ENCODE measurements around the gene AFG3L2.
A peak's percentile ranks its signal among the peaks of the same experiment; 100 is the strongest.
"Not testable (repeated sequence)": the region's sequence is repeated elsewhere in the genome, so short reads cannot be mapped to it uniquely, and the experiment has no call there.

AFG3L2 gene

DNA sequence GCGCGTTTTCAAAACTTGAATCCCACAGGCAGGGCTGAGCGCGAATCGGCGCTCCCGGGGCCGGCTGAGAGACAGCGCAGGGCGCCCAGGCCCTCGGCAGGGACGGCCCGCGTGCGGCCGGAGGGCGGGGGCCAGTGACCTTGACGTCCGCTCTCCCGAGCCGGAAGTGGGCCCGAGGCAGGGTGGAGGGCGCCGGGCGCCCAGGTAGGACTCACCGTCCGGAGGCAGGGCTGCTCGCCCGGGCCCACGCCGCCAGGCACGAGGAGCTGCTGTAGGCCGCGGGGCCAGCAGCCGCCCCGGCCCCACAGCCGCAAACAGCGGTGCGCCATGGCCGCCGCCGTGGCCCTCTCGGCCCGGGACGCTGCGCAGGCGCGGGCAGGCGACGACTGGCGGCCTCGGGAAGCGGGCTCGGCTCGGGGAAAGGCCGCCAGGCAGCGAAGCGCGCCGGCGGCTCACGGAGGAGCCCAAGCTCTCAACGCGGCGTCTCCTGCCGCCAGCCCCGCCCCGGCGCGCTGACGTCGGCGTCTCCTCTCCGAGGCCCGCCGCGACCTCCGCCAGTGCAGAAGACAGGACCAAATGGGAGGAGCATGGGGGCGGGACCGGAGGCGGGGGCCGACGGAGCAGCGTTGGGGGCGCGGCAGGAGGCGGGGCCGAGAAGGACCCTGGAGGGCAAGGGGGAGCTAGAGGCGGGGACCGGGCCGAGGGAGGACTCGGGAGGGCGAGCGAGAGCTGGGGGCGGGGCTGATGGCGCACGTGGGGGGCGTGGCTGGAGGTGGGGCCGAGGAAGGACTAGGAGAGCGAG is at the start of gene AFG3L2:
AFG3L2 (minus strand) TSS at position 474 of the 802 bp plus-strand sequence; CDS start at position 329, 145 bp downstream.
- DNase-seq: peak; percentile 100

DNA sequence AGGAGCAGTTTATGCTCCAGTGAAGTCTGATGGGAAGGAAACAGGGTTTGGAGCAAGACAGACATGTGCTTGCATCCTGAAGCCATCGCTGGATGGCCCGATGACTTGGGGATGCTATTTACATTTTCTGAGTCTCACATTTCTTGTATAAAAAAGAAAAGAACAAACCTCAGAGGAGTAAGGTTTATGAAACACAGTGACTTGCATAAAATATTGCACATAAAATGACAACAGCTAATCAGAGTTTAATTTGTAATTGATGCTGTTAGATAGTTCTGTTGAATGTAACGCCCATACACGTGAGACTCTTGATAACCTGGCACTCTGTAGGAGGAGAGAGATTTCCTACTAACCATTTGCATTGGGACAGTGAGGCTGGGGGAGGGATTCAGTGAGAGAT is 47.2 kb upstream of the AFG3L2 start:
- no peak for DNase-seq

DNA sequence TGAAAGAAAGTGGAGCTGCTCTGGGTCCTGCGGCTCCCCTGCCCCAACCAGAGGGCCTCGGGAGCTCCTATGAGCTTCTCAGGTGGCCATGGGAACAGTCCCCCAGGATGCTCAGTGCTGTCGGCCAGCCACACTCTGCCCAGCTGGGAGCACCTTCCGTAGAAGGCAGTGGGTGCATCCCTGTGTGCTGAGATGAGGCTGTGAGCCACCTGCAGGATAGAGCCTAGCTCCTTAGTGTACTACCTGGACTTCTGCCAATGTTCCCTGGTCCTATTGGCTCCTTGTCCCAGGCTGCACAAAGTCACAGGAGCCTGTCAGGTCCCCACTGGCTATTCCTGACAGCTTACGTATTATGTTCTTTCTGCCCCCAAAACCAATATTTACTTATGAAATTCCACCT is 46.8 kb upstream of the AFG3L2 start:
- DNase-seq: no peak

DNA sequence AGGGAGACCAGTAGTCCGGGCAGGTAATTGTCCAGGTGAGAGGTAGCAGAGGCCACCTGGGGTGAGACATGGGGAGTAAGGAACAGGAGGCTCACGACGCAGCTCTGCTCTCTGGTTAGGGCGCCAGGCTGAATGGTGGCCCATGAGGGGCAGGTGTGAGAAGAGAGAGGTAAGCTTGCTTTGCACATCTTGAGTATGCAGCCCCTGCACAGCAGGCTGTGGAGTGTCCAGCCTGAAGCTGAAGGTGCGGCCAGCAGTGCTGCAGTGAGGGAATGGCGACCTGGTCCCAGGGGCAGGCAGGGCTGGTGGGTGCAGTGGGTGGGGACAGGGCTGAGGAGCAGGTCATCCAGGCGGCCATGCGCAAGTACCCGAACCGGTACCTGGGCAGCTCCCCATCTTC is 46.4 kb upstream of the AFG3L2 start:
- no peak for DNase-seq

DNA sequence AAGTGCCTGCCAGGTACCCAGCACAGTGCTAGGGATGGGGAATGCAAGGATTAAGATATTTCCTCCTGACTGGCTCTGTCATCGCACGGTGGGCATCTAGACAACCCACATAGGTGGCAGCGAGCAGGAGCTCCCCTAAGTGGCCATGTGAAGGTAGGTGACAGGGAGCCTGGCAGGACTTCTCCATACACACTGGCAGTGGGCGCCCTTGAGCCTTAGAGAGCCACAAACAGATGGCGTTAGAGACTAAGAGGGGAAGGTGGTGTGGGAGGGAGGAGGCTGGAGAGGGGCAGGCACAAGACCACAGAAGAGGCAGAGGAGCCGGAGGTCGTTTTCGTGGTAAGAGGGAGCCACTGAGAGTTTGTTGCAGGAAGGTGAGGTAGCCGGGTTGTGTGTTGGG is 45.9 kb upstream of the AFG3L2 start:
- no peak for DNase-seq

DNA sequence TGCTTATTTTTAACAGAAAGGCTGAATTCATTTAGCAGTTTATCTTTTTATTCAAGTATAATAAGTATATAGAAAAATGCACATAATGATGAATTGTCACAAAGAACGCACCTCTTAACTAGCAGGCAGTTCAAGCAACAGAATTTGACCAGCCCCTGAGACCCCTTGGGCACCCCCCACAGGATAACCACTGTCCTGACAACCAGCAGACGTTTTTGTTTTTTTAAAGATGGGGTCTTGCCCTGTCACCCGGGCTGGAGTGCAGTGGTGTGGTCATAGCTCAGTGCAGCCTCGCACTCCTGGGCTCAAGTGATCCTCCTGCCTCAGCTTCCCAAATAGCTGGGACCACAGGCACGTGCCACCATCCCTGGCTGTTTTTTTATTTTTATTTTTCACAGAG is 44.7 kb upstream of the AFG3L2 start:
- no peak for DNase-seq

DNA sequence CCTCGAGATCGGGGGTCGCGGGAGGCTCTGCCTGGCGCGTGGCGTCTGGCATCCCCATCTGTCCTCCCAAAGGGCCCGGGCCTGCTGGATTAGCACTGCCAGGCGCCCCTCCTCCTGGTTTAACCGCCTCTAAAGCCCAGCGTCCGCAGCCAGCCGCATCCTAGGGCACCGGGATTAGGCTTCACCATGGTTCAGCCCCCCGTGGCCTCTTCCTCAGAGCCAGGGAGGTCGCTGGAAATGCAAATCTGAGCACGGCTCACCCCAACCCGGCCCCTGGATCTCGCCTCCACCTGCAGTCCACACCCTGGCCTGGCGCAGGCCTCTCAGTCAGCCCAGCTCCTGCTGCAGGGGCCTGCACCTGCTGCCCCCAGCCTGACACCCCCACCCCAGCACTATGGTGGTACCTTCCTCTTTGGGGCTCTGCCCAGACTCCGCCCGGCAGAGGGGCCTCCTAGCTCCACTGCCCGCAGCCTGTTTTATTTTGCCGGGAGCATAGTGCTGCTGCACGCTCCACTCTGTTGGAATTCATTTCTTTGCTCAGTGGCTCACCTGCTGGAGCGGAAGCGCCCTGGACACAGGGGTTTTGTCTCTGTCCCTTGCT is 43.9 kb upstream of the AFG3L2 start:
- peak; percentile 87 for DNase-seq

DNA sequence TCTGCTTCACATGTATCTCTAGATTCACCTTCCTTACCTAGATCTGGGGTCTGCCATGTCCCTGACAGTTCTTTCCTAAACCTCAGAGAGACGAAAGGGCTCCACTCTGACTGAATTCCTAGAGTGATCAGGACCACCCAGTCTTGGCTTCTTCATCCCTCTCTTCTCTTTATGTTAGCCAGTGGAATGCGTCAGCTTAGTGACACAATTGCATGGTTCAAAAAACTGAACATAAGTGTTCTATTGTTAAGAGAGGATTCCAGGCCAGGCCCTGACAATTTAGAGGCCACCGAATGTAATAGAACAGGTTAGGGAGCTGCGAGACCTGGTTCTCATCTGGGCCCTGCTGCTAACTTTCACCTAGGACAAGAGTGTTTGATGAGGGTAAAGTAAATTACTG is 40.7 kb upstream of the AFG3L2 start:
- DNase-seq: peak; percentile 77

DNA sequence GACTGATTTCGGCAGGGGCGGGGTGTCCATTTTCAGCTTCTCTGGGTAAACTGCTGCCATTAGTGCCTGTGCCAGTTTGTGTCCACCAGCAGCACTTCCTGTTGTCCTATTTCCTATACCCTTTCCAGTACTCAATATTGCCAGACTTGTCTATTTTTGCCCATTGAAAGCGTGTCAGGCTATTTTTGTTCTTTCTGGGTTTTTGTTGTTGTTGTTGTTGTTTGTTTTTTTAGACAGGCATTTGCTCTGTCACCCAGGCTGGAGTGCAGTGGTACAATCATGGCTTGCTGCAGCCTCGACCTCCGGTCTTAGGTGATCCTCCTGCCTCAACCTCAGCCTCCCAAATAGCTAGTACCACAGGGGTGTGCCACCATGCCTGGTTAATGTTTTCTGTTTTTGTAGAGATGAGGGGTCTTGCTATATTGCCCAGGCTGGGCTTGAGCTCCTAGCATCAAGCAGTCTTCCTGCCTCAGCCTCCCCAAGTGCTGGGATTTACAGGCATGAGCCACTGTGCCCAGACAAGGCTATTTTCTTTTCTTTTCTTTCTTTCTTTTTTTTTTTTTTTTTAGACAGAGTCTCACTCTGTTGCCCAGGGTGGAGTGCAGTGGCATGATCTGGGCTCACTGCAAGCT is 39.2 kb upstream of the AFG3L2 start:
- no peak for DNase-seq

DNA sequence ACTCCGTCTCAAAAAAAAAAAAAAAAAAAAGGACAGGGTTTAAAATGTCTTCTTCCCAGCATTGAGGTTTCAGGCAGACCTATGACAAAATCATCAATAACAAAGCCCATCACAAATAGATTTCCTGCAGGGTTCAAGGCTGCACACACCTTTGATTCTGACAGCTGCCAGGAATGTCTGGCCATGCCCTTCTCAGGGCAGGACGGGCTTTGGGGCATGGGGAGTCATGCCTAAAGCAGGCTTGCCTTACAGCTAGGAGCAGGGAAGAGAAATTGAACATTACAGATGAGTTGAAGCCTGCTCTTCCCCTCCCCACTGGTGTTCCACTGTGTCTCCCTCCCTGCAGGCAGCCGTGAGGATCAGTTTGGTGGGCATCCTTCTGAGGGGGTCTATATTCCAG is 34.4 kb upstream of the AFG3L2 start:
- DNase-seq: no peak

DNA sequence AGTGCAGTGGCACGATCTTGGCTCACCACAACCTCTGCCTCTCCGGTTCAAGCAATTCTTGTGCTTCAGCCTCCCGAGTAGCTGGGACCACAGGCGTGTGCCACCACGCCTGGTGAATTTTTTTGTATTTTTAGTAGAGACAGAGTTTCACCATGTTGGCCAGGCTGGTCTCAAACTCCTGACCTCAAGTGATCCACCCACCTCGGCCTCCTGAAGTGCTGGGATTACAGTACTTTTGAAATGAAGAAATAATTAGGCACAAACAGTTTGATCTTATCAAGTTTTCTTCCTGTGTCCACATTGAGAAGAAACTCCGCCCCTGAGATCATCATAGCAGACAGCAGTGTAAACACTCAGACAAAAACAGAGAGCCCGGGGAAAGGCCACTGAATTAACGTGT is 33.7 kb upstream of the AFG3L2 start:
- not testable (repeated sequence) for DNase-seq

DNA sequence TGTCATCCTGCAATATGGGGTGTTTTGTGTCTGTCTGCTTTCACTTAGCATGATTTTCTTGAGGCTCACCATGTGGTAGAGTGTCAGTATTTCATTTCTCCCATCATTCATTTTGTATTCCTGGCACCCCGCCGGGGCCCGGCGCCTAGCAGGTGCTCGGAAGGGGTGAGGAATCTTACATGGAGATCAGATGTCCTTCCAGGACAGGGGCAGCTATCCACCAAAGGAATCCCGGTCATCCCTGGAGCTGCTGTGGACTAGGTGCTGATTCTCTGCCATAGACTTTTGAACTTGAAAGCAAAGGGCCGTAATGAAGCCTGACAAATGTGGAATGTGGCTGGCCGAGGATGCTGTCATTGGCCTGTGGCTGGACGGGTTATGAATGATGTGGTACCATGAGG is 33.1 kb upstream of the AFG3L2 start:
- DNase-seq: no peak

DNA sequence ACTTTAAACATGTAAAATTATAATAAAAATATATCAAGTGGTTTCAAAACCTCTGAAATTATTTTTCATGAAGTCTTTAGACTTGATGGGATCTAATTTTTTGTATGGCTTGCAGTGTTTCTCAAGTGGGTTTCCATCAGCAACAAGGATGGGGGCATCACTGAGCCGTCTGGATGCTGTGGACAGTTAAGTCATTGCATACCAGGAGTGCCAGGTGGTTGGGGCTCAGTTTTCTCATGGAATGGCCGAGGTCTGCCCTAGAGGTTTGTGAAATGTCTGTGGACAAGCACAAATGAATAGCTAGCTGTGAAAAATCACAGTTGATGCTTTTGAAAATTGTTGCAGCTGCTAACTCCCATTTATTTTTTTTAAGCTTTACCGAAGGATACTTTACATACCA is 32.4 kb upstream of the AFG3L2 start:
- DNase-seq: peak; percentile 50

DNA sequence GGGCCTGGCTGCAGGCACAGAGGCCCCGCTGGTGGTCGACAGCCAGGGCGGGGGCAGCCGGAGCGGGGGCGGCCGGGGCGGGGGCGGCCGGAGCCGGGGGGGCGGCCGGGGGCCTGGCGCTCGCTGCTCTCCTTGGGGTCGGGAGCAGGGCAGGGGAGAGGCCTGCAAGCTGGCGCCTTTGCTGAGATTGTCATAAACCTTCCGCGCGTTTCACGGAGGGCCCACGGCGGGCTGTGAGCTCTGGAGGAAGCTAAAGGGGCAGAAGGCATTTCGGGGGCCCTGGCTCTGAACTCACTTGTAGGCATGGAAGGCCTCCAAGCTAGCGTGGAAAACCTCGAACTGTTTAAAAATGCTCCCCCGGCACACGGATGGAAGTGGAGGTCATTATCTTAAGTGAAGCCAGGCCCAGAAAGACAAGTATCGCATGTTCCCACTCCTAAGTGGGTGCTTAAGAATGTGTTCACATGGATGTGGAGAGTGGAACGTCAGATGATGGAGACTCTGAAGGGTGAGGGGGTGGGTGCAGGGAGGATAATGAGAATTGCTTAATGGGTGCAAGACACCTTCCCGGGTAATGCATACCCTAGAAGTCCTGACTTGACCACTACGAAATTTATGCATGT is 31.3 kb upstream of the AFG3L2 start:
- peak; percentile 77 for DNase-seq

DNA sequence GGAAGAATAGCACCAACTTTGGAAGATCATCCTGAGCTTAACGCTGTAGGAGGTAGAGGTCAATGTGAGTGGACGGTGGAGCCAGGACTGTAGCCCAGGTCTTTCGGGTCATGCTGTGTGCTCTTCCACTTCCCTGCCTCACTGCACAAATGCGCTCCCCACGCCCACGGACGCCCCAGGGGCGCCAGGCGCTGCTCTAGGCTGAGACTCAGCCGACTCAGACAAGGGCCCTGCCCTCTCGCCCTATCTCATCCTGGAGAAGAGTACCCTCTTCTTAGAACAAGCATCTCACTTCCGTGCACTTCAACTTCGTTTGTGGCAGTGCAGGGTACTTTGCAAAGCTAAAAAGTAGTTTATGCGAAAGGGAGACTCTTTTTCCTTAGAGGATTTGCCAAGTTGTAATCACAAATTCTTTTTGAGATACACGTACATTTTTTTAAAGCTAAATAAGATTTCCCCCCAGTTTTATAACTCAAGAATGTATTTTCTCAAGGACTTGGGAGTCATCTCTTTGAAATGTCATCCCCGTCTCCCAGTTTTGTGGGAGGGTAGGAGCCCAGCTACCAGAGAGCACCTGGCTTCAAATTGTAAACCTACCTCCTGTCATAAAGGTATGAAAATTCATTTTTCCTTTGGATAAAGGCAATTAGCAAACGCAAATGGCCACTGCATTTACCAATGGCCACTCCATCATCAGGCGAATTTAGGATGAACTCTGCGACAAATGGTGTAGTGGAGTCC is 29.5 kb upstream of the AFG3L2 start:
- DNase-seq: no peak

DNA sequence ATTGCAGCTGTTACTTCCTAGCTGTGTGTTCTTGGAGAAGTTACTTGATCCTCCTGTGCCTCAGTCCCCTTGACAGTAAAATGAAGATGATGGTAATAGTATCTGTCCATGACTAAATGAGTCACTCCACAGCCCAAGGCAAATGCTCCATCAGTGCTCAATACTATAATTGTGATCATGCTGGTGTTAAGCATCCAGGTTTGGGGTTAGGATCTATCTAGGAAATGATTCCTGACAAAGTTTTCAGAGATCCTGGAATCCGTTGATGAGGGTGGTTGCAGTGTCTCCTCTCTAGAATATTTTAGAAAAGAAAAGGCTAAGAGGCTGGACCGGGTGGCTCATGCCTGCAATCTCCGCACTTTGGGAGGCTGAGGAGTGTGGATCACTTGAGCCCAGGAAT is 28.0 kb upstream of the AFG3L2 start:
- no peak for DNase-seq

DNA sequence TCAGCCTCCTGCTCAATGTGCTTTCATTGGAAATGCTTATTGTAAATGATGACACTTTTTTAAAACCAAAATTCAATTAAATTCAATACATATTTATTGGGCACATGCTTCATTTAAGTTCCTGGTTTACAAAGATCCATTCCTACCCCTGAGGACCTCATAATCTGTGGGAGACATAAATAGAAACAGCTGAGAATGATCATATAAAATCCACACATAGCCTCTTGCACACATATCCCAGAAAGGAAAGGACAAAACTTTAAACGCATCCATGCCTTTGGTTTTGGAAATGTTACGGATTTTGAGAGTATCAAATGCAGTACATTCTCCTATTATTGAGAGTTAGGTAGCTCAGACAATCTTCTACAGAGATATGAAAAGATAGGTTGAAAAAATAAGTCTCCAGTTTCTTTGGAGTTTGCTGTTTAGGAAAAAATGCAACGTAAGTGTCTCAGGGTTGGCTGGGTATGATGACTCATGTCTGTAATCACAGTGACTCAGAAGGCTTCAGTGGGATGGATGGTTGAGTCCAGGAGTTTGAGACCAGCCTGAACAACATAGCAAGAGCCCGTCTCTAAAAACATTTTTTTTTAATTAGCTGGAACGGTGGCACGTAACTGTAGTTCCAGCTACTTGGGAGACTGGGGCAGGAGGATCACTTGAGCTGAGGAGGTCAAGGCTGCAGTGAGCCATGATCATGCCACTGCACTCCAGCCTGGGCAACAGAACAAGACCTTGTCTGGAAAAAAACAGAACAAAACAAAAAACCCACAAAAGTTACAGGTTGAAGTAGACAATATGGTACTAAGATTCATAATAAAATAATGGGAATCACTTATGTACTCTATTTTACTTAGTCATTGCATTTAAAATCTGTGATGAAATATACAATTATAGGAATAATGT is 26.8 kb upstream of the AFG3L2 start:
- no peak for DNase-seq

DNA sequence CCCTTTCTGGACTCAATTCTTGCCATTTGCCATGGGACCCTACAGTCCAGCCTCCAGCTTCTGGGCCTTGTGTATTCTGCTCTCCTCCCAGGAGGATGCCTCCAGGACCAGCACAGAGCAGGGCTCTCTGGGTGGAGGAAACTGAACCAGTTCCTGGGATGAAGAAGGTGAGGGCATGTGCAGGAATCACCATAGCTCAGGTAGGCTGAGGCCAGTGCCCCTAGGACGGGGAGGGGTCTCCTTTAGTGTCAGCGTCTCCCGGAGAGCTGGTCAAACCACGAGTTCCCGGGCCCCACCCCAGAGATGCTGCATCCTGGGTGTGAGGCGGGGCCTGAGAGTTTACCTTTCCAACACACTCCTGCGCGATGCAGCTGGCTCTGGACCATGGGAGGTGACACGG is 24.9 kb upstream of the AFG3L2 start:
- DNase-seq: no peak

DNA sequence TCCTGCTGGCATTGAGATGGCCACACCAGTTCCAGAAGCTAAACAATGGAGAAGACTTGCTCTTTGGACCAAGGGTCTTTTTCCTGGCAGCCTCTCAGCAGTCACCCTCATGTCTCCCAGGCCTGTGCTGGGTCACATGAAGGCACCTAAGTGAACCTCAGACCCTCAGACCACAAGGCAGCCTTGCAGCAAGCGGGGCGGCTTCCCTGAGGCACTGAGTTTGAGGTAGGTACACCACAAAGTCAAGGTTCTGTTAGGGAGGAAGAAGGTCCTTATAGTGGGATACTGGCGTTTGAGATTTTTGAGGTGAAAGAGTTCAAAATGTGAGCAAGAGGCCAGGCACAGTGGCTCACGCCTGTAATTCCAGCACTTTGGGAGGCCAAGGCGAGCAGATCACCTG is 22.2 kb upstream of the AFG3L2 start:
- no peak for DNase-seq

DNA sequence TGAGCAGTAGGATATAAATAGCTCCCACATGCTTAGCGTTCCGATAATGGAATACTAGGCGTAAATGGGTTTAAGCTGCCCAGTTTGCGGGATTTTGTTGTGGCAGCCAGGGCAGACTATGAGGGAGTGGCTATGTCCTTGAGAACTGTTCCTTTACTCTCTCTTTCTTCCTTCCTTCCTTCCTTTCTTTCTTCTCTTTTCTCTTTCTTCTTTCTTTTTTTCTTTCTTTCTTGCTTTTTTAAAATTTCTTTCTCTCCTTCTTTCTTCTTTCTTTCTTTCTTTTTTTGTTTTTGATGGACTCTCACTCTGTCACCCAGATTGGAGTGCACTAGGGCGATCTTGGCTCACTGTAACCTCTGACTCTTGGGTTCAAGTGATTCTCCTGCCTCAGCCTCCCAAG is 21.6 kb upstream of the AFG3L2 start:
- DNase-seq: no peak

DNA sequence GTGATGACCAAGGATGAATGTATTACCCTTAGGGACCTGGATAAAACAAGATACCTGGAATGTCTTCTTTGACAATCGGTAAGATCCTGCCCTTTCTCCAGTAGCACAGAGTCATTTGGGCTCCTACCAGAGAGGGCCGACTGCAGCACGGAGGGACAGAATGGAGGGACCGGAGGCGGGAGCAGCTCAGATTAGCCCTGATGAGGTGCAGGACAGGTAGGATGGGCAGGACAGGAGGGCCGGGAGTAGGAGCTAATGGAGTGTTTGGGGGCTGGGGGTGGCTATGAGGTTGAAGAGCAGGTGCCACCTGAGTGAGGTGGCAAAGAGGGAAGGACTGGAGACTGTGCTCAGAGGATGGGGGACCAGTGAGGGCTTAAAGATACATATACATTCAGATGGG is 20.8 kb upstream of the AFG3L2 start:
- DNase-seq: no peak

DNA sequence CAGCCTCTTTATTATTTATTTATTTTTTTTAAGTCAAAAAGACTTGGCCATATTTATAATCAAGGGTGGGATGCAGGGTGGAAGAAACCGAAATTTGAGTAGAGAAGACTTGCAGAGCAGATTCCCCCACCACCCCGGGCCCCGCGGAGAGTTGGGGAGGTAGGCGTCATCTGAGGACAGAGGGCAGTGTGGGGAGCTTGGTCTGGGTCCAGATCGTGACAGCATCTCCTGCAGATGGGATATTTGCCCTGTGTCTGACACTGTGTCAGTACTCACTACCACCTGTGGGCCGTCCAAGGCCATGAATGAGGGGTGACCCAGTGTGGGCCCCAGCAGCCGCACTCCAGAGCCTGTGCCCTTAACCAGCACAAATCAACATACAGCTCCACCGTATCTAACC is 20.2 kb upstream of the AFG3L2 start:
- no peak for DNase-seq

All from eye (tissue), 1 donor.